ENCODE data around the gene TMEM240.
"Not testable (repeated sequence)": the region's sequence is repeated elsewhere in the genome, so short reads cannot be mapped to it uniquely, and the experiment has no call there.

The TMEM240 gene

DNA sequence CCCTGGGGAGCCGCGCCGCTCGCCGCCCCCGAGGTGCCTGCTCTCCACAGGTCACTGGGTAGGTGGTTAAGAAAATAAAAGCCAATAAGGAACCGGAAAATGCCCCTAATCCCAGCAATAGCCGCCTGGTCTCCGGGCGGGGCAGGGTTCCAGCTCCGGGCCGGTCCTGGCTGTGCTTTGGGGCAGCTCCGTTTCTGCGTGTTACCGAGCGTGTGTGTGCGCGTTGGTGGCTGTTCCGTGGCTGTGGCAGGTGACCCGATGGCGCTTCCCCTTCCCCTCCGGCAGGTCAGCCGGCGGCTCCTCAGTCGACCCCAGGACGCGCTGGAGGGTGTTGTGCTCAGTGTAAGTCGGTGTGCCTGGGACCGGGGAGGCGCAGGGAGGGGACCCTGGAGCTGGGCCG lies 17.2 kb downstream of the TMEM240 start:
- not testable (repeated sequence) for DNase-seq

GRCh38 chr1:1522536-1522935 lies 17.9 kb downstream of the TMEM240 start:
- not testable (repeated sequence) for DNase-seq

DNA sequence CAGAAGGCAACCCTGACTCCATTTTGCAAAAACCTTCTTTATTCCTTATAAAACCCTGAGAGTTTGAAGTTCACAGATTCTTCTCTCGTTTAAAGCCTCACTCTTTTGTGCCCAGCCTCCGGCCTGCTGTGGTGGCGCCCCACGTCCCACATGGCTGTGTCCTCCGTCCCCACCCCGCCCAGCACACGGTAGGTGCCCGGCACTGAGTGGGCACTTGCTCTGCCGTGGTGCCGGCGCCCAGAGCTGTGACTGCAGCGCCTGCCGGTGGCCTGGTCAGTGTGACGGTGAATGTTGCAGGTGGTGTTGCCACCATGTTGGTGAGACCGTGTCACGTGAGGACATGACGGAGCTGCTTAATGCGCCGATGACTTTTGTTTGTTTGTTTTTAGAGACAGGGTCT lies 19.1 kb downstream of the TMEM240 start:
- DNase-seq, result no peak

DNA sequence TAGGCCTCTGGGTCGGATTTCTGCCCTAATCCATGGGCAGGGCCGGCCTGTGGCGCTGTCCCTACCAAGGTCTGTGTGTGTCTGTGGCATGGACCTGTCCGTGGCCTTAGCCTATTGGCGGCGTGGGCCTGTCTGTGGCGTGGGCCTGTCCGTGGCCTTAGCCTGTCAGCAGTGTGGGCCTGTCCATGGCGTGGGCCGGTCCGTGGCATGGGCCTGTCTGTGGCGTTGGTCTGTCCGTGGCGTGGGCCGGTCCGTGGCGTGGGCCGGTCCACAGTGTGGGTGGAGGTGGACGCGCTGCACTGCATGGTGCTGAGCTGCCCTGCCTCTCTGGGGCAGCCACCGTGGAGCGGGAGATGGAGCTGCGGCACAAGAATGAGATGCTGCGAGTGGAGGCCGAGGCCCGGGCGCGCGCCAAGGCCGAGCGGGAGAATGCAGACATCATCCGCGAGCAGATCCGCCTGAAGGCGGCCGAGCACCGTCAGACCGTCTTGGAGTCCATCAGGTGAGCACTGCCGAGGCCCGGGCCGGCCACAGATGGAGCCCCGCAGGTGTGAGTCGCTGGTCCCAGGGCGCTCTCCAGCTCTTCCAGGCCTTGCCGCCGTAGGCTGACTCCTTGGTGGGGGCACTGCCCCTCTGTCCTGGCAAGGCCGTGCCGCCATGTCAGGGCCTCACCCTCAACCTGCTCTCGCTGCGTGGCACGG lies 20.5 kb downstream of the TMEM240 start:
- not testable (repeated sequence) for DNase-seq

DNA sequence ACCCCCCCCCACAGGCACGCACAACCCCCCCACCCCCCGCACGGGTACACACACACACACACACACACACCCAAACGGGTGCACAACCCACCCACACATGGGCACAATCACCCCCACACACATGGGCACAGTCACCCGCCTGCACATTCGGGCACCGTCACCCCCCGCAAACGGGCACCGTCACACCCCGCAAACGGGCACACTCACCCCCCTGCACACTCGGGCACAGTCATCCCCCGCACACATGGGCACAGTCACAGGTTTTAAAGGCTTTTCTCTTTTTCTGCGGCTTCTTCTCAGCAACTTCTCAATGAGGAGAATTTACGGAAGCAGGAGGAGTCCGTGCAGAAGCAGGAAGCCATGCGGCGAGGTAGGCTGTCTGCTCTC lies 21.8 kb downstream of the TMEM240 start:
- not testable (repeated sequence) for DNase-seq

DNA sequence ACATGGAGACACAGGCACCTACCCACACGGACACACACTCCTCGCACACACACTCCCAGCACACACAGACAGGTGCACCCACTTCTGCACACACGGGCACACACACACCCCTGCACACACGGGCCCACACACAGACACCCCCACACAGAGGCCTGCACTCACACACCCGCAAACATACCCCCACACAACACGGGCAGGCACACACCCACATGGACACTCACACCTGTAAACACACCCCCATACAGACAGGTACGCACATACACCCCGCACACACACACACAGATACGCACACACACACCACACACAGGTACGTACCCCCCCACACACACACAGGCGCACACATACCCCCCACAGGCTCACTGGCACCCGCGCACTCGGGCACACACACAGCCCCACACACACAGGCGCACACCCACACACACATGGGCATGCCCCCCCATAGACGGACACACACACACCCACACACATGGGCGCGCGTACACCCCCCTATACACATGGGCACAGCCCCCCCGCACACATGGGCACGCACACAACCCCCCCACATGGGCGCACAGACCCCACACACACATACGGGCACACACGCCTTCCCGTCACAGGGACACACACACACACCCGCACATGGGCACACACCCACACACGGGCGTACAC lies 22.3 kb downstream of the TMEM240 start:
- DNase-seq, result no peak

DNA sequence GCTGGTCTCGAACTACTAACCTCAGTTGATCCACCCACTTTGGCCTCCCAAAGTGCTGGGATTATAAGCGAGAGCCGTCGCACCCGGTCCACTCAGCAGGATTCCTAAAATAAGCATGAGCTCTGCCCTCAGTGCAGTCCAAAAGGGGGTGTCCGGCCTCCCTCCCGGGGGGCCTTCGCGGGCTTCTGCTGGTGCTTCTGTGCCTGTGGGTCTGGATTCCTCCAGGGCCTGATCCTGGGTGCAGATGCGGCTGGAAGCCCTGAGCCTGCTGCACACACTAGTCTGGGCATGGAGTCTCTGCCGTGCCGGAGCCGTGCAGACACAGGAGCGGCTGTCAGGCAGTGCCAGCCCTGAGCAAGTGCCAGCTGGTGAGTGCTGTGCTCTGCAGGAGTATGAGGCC lies 23.5 kb downstream of the TMEM240 start:
- not testable (repeated sequence) for DNase-seq

DNA sequence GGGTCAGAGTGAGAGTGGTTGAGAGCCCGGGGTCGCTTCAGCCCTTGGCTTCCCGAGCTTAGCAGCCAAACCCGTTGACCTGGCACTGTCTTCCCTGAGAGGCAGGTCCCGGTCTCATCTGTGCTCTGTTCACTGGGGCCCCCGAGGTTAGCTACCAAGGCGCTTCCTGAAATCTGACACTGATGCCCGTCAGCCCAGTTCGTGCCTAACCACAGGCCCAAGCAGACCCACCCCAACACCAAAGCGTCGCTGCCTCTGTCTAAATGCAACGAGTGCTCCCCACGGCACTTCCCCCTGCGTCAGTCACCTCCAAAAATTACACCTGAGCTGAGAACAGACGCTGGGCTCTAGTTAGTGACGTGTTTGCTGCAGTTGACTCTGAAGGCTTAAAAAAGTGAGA lies 26.0 kb downstream of the TMEM240 start:
- not testable (repeated sequence) for DNase-seq

- DNase-seq, result not testable (repeated sequence)
Observed at GRCh38 chr1:1513675-1514074, 26.7 kb downstream of the TMEM240 start.

- DNase-seq, result peak; percentile 51
Observed at GRCh38 chr1:1512425-1512824, 28.0 kb downstream of the TMEM240 start.

GRCh38 chr1:1511533-1512285 lies 28.7 kb downstream of the TMEM240 start, which contains the start of gene ATAD3A:
ATAD3A (plus strand) TSS chr1:1512162; CDS start chr1:1512269, 107 bp downstream.
- peak; percentile 92 for DNase-seq

- DNase-seq, result no peak
Observed at GRCh38 chr1:1510912-1511532, 29.4 kb downstream of the TMEM240 start.

DNA sequence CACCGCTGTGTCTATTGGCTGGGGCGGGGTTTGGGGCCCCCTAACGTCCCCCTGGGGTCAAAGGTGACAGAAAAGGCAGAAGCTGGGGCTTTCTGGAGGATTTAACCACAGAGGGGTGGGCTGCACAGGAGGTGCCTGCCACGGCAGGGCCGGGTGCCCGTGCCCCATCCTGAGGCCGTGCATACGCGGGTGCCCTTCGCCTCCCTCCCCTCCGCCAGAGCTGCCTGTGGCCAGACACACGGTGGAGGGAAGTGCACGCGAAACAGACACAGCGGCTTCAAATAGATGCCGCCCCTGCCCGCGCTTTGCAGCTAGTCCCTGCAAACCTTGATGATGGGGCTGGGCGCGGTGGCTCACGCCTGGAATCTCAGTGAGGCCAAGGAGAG lies 31.0 kb downstream of the TMEM240 start:
- DNase-seq, result not testable (repeated sequence)

DNA sequence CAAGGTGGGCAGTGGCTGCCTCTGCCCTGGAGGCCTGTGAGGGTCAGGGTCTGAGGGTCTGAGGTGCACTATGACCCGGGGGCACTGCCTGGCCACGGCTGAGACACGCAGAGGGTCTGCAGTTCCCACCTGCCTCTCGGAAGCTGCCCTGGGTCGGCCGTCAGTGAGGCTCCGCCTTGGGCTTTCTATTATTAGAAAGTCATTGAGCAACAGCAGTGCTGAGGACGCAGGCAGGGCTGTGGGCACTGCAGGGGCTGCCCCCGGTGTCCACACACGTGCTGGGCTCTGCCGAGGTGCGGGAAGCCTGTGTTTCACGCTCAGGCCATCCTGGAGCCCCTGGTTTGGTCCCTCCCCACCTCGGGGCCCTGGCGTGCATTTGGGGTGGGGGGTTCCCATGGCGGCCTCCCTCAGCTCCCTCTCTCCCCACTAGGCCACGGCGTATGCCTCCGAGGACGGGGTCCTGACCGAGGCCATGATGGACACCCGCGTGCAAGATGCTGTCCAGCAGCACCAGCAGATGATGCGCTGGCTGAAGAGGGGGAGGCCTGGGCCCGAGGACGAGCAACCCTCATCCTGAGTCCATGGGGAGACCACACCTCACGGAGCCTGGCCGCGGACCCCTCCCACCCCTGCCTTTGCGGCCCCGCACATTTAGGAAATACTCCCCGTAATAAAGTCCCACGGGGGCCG lies 31.5 kb downstream of the TMEM240 start:
- not testable (repeated sequence) for DNase-seq

- no peak for DNase-seq
Observed at GRCh38 chr1:1507305-1507704, 33.1 kb downstream of the TMEM240 start.

DNA sequence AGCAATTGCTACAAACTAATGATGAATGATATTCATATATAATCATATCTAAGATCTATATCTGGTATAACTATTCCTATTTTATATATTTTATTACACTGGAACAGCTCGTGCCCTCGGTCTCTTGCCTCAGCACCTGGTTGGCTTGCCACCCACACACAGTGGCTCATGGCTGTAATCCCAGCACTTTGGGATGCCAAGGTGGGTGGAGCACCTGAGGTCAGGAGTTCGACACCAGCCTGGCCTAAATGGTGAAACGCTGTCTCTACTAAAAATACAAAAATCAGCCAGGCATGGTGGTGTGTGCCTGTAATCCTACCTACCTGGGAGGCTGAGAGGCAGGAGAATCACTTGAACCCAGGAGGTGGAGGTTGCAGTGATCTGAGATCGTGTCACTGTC lies 34.6 kb downstream of the TMEM240 start:
- DNase-seq, result not testable (repeated sequence)

DNA sequence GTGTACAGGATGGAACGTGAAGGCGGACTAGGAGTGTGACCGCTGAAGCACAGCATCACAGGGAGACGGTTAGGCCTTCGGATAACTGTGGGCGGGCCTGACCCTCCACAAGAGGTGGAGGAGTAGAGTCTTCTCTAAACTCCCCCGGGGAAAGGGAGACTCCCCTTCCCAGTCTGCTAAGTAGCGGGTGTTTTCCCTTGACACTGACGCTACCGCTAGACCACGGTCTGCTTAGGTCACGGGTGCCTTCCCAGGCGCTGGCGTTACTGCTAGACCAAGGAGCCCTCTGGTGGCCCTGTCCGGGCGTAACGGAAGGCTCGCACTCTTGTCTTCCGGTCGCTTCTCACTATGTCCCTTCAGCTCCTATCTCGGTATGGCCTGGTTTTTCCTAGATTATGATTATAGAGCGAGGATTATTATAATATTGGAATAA lies 35.0 kb downstream of the TMEM240 start:
- DNase-seq, result not testable (repeated sequence)

- peak; percentile 71 for DNase-seq
Observed at GRCh38 chr1:1504777-1505365, 35.6 kb downstream of the TMEM240 start.

GRCh38 chr1:1495461-1495975 lies 44.9 kb downstream of the TMEM240 start:
- DNase-seq, result not testable (repeated sequence)

GRCh38 chr1:1494311-1494710 lies 46.1 kb downstream of the TMEM240 start:
- not testable (repeated sequence) for DNase-seq

DNA sequence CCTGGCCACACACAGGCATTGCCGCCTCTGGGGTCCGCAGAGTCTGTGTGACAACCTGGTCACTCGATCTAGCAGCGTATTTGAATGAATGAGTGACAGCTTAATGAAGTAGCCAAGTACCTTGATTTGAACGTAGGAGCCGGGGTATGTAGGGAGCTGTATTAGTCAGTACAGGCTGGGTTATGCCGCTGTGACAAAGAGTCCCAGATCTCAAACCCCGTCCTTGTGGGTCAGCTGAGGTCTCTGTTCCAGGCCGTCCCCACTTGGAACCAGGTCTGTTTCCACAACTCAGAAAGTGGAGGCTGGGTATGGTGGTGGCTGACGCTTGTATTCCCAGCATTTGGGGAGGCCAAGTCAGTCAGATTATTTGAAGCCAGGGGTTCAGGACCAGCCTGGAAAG lies 48.8 kb downstream of the TMEM240 start:
- DNase-seq, result no peak

Measured in activated CD4-positive, CD25-positive, alpha-beta regulatory T cell treated with anti-CD3 and anti-CD28 coated beads, Interleukin-2, amount 50 U/mL, for 72 hours (primary cell).